ENCODE data around the gene CDKN2B.

The CDKN2B gene

GRCh38 chr9:21993893-21994555 lies 15.1 kb downstream of the CDKN2B start, which contains the start of gene CDKN2A (continued):
- TF ChIP-seq ZNF2 (tag by site-specific recombination; IDR thresholded peaks at IDR 0.05), result 0 out of 2 replicates have a peak, but pooled peaks have one; percentile 61
- no peak for TF ChIP-seq TCF7L2 (IDR thresholded peaks at IDR 0.05; ENCODE audit: borderline replicate concordance, low read depth, low read length)
- TF ChIP-seq ZNF404 (tag by site-specific recombination; IDR thresholded peaks at IDR 0.05), result no peak
- 0 out of 2 replicates have a peak, but pooled peaks have one; percentile 4 for TF ChIP-seq GFI1B (tag by site-specific recombination; IDR thresholded peaks at IDR 0.05)
- peak; percentile 89; the same call in 1 of the 2 replicates for TF ChIP-seq ZFP69B (tag by site-specific recombination; IDR thresholded peaks at IDR 0.05)

DNA sequence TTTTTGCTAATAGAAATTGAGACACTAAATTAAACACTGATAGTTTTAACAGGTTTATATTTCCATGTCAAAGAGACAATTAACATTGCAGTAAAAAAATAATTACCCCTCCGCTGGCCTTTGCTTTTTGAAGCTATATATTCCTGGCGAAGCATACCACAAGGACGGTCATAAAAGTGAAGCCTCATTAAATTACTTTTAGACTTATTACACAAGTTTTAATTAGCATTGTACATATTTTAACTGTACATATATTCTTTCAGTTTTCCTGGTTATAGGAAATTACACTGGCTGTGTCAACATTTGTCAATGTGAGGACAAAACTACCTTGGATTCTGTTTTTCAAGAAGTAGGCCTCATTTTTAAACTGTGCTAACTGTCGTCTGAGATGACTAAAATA lies 16.1 kb downstream of the CDKN2B start:
- Histone ChIP-seq H3K4me1 (ENCODE audit: control insufficient read depth, insufficient read depth, low read length) (peaks cover 5% of the 10 kb centered on the region; the same call in 1 of the 2 replicates), H3K4me3 (ENCODE audit: low read depth, low read length) (peak overlapping the region; percentile 59), H3K27ac (ENCODE audit: extremely low read depth, low read depth, low read length) (peak overlapping the region; percentile 99)

DNA sequence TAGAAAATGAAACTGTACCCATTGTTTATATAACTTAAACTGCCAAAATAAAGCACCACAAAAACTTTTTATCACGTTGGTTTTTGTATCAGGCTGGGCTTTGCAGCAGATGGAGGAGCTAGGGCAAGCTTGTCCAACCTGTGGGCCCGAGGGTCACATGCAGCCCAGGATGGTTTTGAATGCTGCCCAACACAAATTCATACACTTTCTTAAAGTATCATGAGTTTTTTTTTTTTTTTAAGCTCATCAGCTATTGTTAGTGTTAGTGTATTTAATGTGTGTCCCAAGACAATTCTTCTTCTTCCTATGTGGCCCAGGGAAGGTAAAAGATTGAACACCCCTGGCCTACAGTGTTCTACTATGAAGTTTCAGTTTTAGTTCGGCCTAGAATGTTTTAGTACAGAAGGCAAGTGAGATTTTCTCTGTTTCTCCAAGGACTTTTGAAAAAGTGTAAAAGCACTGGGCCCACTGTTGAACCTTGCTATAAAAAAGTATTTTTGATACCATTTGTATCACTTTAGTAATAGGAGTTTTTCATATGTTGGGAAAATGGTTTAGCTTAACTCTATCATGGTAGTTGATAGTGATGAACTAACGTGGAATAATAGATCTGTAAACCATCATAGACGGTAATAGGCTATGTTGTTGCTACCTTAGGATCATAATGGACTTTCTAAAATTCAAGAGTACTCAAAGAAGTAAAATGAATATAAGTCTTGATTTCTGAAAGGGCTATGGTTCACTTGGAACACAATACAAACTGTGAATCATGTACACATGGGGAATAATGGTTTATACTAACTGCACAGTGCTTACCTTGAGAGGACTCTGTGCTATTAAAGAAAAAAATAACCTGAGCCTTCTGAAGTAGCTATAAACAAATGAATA lies 17.8 kb downstream of the CDKN2B start:
- ChIA-PET CTCF (interaction anchor here (0.6 to 5.9 kb wide), 7 partner anchors 9 to 677 kb away, joined by 3 to 45 read pairs (median 3); partner anchors contain the start of gene CDKN2B), POLR2A (interaction anchor here (0.6 to 2.7 kb wide), 13 partner anchors 9 to 252 kb away, joined by 3 to 17 read pairs (median 3); partner anchors contain the start of gene CDKN2B)
- H3K27ac ChIP-seq (ENCODE audit: extremely low read depth, low read depth, low read length), result peak overlapping the region; percentile 46
- no peaks in the 10 kb centered on the region for H3K9me3 ChIP-seq (ENCODE audit: control insufficient read depth, insufficient read depth, low read depth, low read length)
- H3K36me3 ChIP-seq (ENCODE audit: control insufficient read depth in 2 of 2, insufficient read depth in 1 of 2, low read length in 2 of 2), result peaks cover 0 to 19% of the 10 kb centered on the region in 2 experiments; a peak in 1 of 3 replicates
- peak overlapping the region; percentile 59 for H3K4me3 ChIP-seq (ENCODE audit: low read depth, low read length)
- peaks cover 8% of the 10 kb centered on the region; the same call in 1 of the 2 replicates for H3K4me1 ChIP-seq (ENCODE audit: control insufficient read depth, insufficient read depth, low read length)
- TF ChIP-seq ZNF610 (tag by site-specific recombination; IDR thresholded peaks at IDR 0.05; ENCODE audit: borderline replicate concordance) (no peak), ZBTB48 (tag by site-specific recombination; IDR thresholded peaks at IDR 0.05) (no peak), ZNF596 (tag by site-specific recombination; IDR thresholded peaks at IDR 0.05) (no peak), ZNF624 (tag by site-specific recombination; IDR thresholded peaks at IDR 0.05) (no peak), ZNF585B (tag by site-specific recombination; IDR thresholded peaks at IDR 0.05) (no peak), SP7 (tag by site-specific recombination; IDR thresholded peaks at IDR 0.05) (no peak), ZFP37 (tag by site-specific recombination; IDR thresholded peaks at IDR 0.05) (no peak), ZNF629 (tag by site-specific recombination; IDR thresholded peaks at IDR 0.05) (no peak), ZNF561 (tag by site-specific recombination; IDR thresholded peaks at IDR 0.05; ENCODE audit: borderline replicate concordance) (no peak), PRDM1 (tag by site-specific recombination; IDR thresholded peaks at IDR 0.05) (peak; percentile 35; the same call in 1 of the 2 replicates), ZNF529 (tag by site-specific recombination; IDR thresholded peaks at IDR 0.05; ENCODE audit: insufficient replicate concordance) (no peak), PRDM4 (tag by site-specific recombination; IDR thresholded peaks at IDR 0.05) (no peak)
- TF ChIP-seq, protein P1, sequence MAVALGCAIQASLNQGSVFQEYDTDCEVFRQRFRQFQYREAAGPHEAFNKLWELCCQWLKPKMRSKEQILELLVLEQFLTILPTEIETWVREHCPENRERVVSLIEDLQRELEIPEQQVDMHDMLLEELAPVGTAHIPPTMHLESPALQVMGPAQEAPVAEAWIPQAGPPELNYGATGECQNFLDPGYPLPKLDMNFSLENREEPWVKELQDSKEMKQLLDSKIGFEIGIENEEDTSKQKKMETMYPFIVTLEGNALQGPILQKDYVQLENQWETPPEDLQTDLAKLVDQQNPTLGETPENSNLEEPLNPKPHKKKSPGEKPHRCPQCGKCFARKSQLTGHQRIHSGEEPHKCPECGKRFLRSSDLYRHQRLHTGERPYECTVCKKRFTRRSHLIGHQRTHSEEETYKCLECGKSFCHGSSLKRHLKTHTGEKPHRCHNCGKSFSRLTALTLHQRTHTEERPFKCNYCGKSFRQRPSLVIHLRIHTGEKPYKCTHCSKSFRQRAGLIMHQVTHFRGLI (tag by site-specific recombination; IDR thresholded peaks at IDR 0.05), result peak; percentile 63; the same call in 1 of the 2 replicates

More for the DNA sequence above, 16.1 kb downstream of the CDKN2B start:
- CTCF ChIA-PET, result interaction anchor here (0.7 to 5.9 kb wide), 6 partner anchors 10 to 251 kb away, joined by 3 to 45 read pairs (median 6); partner anchors contain the start of gene CDKN2B
- POLR2A ChIA-PET, result interaction anchor here (0.9 to 7.6 kb wide), 9 partner anchors 9 to 246 kb away, joined by 3 to 156 read pairs (median 7); partner anchors contain the start of gene CDKN2B
- Histone ChIP-seq H3K36me3 (ENCODE audit: control insufficient read depth in 2 of 2, insufficient read depth in 1 of 2, low read length in 2 of 2) (peaks cover 0 to 19% of the 10 kb centered on the region in 2 experiments; a peak in 1 of 3 replicates), H3K9me3 (ENCODE audit: control insufficient read depth, insufficient read depth, low read depth, low read length) (no peaks in the 10 kb centered on the region)
- TF ChIP-seq ZNF350 (tag by site-specific recombination; IDR thresholded peaks at IDR 0.05) (no peak), ZNF416 (tag by site-specific recombination; IDR thresholded peaks at IDR 0.05) (no peak)
- TF ChIP-seq, protein P1 (tag by site-specific recombination; IDR thresholded peaks at IDR 0.05), result 0 out of 2 replicates have a peak, but pooled peaks have one; percentile 11
- TF ChIP-seq, protein P2, sequence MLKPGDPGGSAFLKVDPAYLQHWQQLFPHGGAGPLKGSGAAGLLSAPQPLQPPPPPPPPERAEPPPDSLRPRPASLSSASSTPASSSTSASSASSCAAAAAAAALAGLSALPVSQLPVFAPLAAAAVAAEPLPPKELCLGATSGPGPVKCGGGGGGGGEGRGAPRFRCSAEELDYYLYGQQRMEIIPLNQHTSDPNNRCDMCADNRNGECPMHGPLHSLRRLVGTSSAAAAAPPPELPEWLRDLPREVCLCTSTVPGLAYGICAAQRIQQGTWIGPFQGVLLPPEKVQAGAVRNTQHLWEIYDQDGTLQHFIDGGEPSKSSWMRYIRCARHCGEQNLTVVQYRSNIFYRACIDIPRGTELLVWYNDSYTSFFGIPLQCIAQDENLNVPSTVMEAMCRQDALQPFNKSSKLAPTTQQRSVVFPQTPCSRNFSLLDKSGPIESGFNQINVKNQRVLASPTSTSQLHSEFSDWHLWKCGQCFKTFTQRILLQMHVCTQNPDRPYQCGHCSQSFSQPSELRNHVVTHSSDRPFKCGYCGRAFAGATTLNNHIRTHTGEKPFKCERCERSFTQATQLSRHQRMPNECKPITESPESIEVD (tag by site-specific recombination; IDR thresholded peaks at IDR 0.05), result peak; percentile 92
